Gastroesophageal sphincter (tissue), 4 donors: ENCODE results near the gene NUDT15. TPM values are rescaled to one million over a fixed set of nuclear protein-coding genes. Genes with fewer than 3 reads are reported as not detected.

Experiments used
- ATAC-seq: fragments of 150-250 bp; one replicate; pipeline ENCODE4 v1.9.1; 2016; ENCODE audit warnings: mild to moderate bottlenecking, moderate library complexity
- H3K27ac ChIP-seq, 4 donors: fragments of 200-600 bp; sonication (generic) in 3 of 4; 1 replicate in 3 of 4; 2 replicates in 1 of 4; pipeline ENCODE4 v1.5.1; 2016 to 2019
- H3K27me3 ChIP-seq: fragments of 200-600 bp; sonication (generic); one replicate; pipeline ENCODE4 v1.5.1; 2019
- H3K36me3 ChIP-seq, 2 donors: fragments of 200-600 bp; sonication (generic); one replicate each; pipeline ENCODE4 v1.5.1; 2019; ENCODE audit warnings: control low read depth in 1 of 2
- H3K4me1 ChIP-seq, 3 donors: fragments of 200-600 bp; sonication (generic); 1 replicate in 2 of 3; 2 replicates in 1 of 3; pipeline ENCODE4 v1.5.1; 2016 to 2019; ENCODE audit warnings: control low read depth in 2 of 3
- H3K4me3 ChIP-seq, 2 donors: fragments of 200-600 bp; sonication (generic); one replicate each; pipeline ENCODE4 v1.5.1; 2019; ENCODE audit warnings: mild to moderate bottlenecking in 1 of 2, moderate library complexity in 1 of 2
- H3K9me3 ChIP-seq, 3 donors: fragments of 200-600 bp; sonication (generic); one replicate each; pipeline ENCODE4 v1.5.1; 2017 to 2019; ENCODE audit warnings: control low read depth in 2 of 3
- EP300 ChIP-seq: sonication (generic); formaldehyde crosslinking; IDR thresholded peaks from one replicate; pipeline ENCODE4 v1.6.1; 2017; ENCODE audit warnings: antibody characterized with exemption, mild to moderate bottlenecking
- POLR2A ChIP-seq, 2 donors: fragments of 450-650 bp; IDR thresholded peaks; one replicate each; pipeline ENCODE4 v1.6.1; 2017; ENCODE audit warnings: antibody characterized with exemption in 2 of 2, mild to moderate bottlenecking in 2 of 2, moderate library complexity in 1 of 2
- POLR2AphosphoS5 ChIP-seq: sonication (generic); formaldehyde crosslinking; IDR thresholded peaks from one replicate; pipeline ENCODE4 v1.6.1; 2017; ENCODE audit warnings: antibody characterized with exemption
- WGBS, 2 donors: methylation state at CpG; one replicate each; pipeline ENCODE4 v1.1.5; 2018; ENCODE audit warnings: low coverage in 1 of 2; 5-methylcytosine and 5-hydroxymethylcytosine counted together
- total RNA-seq, 4 donors: library from RNA; depleted of rRNA; stranded (reverse); fragments of >200 nt; gene quantifications; one replicate each; pipeline ENCODE4 v1.1.0, GENCODE V29; 2016
- TF ChIP-seq, protein P1 (sequence below), 4 experiments: fragments of 200-600 bp in 2 of 4; fragments of 450-650 bp in 2 of 4; sonication (generic) in 1 of 4; IDR thresholded peaks; one replicate each; pipeline ENCODE4 v1.5.1; 2017 to 2019; ENCODE audit warnings: antibody characterized with exemption in 4 of 4, mild to moderate bottlenecking in 2 of 4, moderate library complexity in 2 of 4

NUDT15 gene
- total RNA-seq, 4 donors from 2014 or later = 6.1 to 7.5 (median 7.4) TPM

DNA sequence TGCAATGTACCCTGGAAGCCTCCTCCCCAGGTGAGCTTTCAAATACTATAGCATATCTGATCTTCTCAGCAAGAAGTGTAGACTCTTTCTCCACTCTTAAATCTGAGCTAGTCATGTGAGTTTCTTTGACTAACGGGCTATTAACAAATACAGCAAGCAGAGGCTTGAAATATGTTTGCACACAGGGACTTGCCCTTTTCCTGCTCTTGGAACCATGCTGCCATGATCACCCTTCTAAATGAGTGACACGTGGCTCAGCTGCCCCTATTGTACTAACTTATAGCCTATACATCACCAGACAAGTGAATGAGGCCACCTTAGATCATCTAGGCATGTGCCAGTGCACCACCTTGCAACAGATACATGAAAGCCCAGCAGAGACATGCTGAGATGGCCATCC is 23.2 kb upstream of the NUDT15 start:
- Histone ChIP-seq H3K27me3 (no peaks in the 10 kb centered on the region), H3K4me3 (no peak overlapping the region), H3K4me1 (no peaks in the 10 kb centered on the region), H3K36me3 (no peaks in the 10 kb centered on the region), H3K27ac (no peak overlapping the region), H3K9me3 (no peaks in the 10 kb centered on the region)
- ATAC-seq = no peak
- WGBS, 2 donors = 94% methylated on average over 2 of the region's 2 CpGs; no CpG with 5 or more reads in 1 of the 2 donors
- TF ChIP-seq, protein P1, sequence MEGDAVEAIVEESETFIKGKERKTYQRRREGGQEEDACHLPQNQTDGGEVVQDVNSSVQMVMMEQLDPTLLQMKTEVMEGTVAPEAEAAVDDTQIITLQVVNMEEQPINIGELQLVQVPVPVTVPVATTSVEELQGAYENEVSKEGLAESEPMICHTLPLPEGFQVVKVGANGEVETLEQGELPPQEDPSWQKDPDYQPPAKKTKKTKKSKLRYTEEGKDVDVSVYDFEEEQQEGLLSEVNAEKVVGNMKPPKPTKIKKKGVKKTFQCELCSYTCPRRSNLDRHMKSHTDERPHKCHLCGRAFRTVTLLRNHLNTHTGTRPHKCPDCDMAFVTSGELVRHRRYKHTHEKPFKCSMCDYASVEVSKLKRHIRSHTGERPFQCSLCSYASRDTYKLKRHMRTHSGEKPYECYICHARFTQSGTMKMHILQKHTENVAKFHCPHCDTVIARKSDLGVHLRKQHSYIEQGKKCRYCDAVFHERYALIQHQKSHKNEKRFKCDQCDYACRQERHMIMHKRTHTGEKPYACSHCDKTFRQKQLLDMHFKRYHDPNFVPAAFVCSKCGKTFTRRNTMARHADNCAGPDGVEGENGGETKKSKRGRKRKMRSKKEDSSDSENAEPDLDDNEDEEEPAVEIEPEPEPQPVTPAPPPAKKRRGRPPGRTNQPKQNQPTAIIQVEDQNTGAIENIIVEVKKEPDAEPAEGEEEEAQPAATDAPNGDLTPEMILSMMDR (IDR thresholded peaks at IDR 0.05) = no peak
- no peak for TF ChIP-seq POLR2AphosphoS5

DNA sequence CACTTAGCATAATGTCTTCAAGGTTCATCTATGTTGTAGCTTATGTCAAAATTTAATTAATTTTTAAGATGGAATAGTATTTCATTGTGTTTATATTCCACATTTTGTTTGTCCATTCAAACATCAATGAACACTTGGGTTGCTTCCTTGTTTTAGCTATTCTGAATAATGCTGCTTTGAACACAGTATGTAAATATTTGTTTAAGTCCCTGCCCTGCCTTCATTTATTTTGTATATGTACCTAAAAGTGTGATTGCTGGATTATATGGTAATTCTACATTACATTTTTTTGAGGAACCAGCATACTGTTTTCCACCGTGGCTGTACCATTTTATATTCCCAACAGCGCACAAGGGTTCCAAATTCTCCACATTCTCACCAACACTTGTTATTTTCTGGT is 18.9 kb upstream of the NUDT15 start:
- no peak overlapping the region for H3K27ac ChIP-seq
- no peaks in the 10 kb centered on the region for H3K27me3 ChIP-seq
- no peak for TF ChIP-seq EP300
- TF ChIP-seq POLR2AphosphoS5 = no peak
- no peak overlapping the region for H3K4me3 ChIP-seq
- no peaks in the 10 kb centered on the region for H3K4me1 ChIP-seq
- H3K36me3 ChIP-seq = no peaks in the 10 kb centered on the region
- ATAC-seq = no peak
- WGBS, 2 donors = 97% methylated on average over 2 of the region's 2 CpGs; no CpG with 5 or more reads in 1 of the 2 donors
- H3K9me3 ChIP-seq = no peaks in the 10 kb centered on the region

DNA sequence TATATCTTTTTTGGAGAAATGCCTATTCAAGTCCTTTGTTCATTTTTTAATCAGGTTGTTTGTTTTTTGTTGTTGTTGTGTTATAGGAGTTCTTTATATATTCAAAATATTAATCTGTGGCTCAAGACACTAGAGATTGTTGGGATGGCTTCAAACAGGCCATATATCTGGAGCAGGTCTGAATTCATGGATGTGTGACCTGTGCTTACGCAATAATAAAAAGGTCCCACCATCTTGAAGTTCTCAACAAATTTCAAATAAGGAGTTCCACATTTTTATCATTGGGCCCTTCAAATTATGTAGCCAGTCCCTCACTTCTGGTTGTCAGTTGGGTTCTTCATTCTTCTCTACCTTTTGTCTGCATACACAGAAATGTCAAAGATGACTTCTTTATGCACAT is 17.7 kb upstream of the NUDT15 start:
- Histone ChIP-seq H3K4me1 (no peaks in the 10 kb centered on the region), H3K4me3 (no peak overlapping the region), H3K36me3 (no peaks in the 10 kb centered on the region), H3K27me3 (no peaks in the 10 kb centered on the region), H3K9me3 (no peaks in the 10 kb centered on the region), H3K27ac (no peak overlapping the region)
- no peak for ATAC-seq
- TF ChIP-seq POLR2AphosphoS5 (no peak), POLR2A (IDR thresholded peaks at IDR 0.05) (no peak), EP300 (no peak)
- TF ChIP-seq, protein P1 (IDR thresholded peaks at IDR 0.05) = no peak
- 88 to 92% methylated on average over 1 of the region's 1 CpG for WGBS, 2 donors

DNA sequence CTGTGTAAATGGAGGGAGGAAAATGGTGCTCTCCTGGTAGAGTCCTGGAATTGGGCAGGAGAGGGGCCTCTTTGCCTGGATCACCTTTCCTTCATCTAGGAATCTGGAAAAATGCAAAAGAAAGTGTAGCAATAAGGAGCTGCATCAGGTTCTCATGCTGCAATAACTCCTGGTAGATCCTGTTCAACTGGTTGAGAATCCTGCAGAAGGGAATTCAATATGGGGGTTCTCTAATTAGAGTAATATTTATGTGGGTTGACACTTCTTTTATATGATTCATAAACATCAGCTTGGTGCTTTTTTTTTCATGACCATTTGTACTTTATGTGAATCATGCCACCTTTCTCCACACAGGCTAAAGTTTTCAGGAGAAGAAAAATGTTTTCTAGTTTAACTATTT is 9.5 kb upstream of the NUDT15 start:
- no peaks in the 10 kb centered on the region for H3K4me1 ChIP-seq
- no peak for TF ChIP-seq POLR2A (IDR thresholded peaks at IDR 0.05)
- TF ChIP-seq, protein P1 (IDR thresholded peaks at IDR 0.05) = no peak
- no peak for TF ChIP-seq EP300
- no peaks in the 10 kb centered on the region for H3K9me3 ChIP-seq
- no peaks in the 10 kb centered on the region for H3K27me3 ChIP-seq
- peaks cover 0 to 11% of the 10 kb centered on the region in 2 donors for H3K36me3 ChIP-seq
- no peak for ATAC-seq
- H3K27ac ChIP-seq = no peak overlapping the region
- H3K4me3 ChIP-seq = no peak overlapping the region

DNA sequence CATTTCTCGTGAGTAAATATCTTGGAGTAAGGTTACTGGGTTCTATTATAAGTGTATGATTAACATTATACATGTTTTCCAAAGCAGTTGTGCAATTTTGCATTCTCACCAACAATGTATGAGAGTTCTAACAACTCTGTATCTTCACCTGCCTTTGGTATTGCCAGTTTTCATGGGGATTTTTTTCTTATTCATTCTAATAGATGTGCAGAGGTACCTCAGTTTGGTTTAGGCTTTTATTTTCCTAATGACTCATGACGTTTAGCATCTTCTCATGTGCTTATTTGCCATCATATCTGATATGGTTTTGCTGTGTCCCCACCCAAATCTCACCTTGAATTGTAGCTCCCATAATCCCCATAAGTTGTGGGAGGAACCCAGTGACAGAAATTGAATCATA is 7.7 kb upstream of the NUDT15 start:
- TF ChIP-seq, protein P1 (IDR thresholded peaks at IDR 0.05) = no peak
- no peak for TF ChIP-seq POLR2A (IDR thresholded peaks at IDR 0.05)
- TF ChIP-seq EP300 = no peak
- TF ChIP-seq POLR2AphosphoS5 = no peak
- Histone ChIP-seq H3K27ac (no peak overlapping the region), H3K27me3 (no peaks in the 10 kb centered on the region), H3K9me3 (no peaks in the 10 kb centered on the region), H3K4me1 (no peaks in the 10 kb centered on the region), H3K4me3 (no peak overlapping the region), H3K36me3 (peaks cover 0 to 11% of the 10 kb centered on the region in 2 donors)
- no peak for ATAC-seq
- 88 to 90% methylated on average over 2 of the region's 2 CpGs for WGBS, 2 donors
